HEK293 (cell line): Measurements from ENCODE around the gene TEX47.

ENCODE experiments used
- CTCF ChIP-seq: fragments of 450-650 bp; formaldehyde crosslinking; IDR thresholded peaks from 2 replicates; pipeline ENCODE4 v1.5.1; 2016; ENCODE audit warnings: missing biosample characterization, missing genetic modification characterization
- KLF8 ChIP-seq: fragments of 450-650 bp; formaldehyde crosslinking; IDR thresholded peaks from 2 replicates; pipeline ENCODE4 v1.5.1; 2016; ENCODE audit warnings: missing biosample characterization, missing genetic modification characterization
- MZF1 ChIP-seq: fragments of 450-650 bp; formaldehyde crosslinking; IDR thresholded peaks from 2 replicates; pipeline ENCODE4 v1.5.1; 2017; ENCODE audit warnings: missing biosample characterization, missing genetic modification characterization, borderline replicate concordance
- ZNF280C ChIP-seq: fragments of 450-650 bp; formaldehyde crosslinking; IDR thresholded peaks from 2 replicates; pipeline ENCODE4 v1.5.1; 2016; ENCODE audit warnings: missing biosample characterization, missing genetic modification characterization
- ZNF654 ChIP-seq: fragments of 450-650 bp; formaldehyde crosslinking; IDR thresholded peaks from 2 replicates; pipeline ENCODE4 v1.5.1; 2016; ENCODE audit warnings: low read depth, missing biosample characterization, missing genetic modification characterization
- ZNF785 ChIP-seq: fragments of 450-650 bp; formaldehyde crosslinking; IDR thresholded peaks from 2 replicates; pipeline ENCODE4 v1.5.1; 2016; ENCODE audit warnings: missing biosample characterization, missing genetic modification characterization
- ZSCAN30 ChIP-seq: fragments of 450-650 bp; IDR thresholded peaks from 2 replicates; pipeline ENCODE4 v1.5.1; 2018; ENCODE audit warnings: missing biosample characterization, mild to moderate bottlenecking, missing genetic modification characterization, moderate library complexity
- TF ChIP-seq, protein P1 (sequence below): fragments of 450-650 bp; formaldehyde crosslinking; optimal IDR thresholded peaks from 2 replicates; pipeline ENCODE3; 2016; ENCODE audit warnings: missing biosample characterization, mild to moderate bottlenecking, missing genetic modification characterization
- TF ChIP-seq, protein P2 (sequence below): fragments of 450-650 bp; formaldehyde crosslinking; IDR thresholded peaks from 2 replicates; pipeline ENCODE4 v1.5.1; 2016; ENCODE audit warnings: missing biosample characterization, missing genetic modification characterization
- TF ChIP-seq, protein P3 (sequence below): fragments of 450-650 bp; formaldehyde crosslinking; IDR thresholded peaks from 2 replicates; pipeline ENCODE4 v1.5.1; 2016; ENCODE audit warnings: missing biosample characterization, missing genetic modification characterization

GRCh38 chr7:88758381-88759229 lies 36.9 kb downstream of the TEX47 start:
- TF ChIP-seq, protein P1, sequence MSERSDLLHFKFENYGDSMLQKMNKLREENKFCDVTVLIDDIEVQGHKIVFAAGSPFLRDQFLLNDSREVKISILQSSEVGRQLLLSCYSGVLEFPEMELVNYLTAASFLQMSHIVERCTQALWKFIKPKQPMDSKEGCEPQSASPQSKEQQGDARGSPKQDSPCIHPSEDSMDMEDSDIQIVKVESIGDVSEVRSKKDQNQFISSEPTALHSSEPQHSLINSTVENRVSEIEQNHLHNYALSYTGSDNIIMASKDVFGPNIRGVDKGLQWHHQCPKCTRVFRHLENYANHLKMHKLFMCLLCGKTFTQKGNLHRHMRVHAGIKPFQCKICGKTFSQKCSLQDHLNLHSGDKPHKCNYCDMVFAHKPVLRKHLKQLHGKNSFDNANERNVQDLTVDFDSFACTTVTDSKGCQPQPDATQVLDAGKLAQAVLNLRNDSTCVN (tag by site-specific recombination) = no peak
- TF ChIP-seq KLF8 (tag by site-specific recombination) (no peak), ZNF280C (tag by site-specific recombination) (no peak), CTCF (tag by site-specific recombination) (0 out of 2 replicates have a peak, but pooled peaks have one; percentile 26), ZSCAN30 (no peak), ZNF654 (no peak), ZNF785 (tag by site-specific recombination) (no peak), MZF1 (tag by site-specific recombination) (no peak)
- TF ChIP-seq, protein P2, sequence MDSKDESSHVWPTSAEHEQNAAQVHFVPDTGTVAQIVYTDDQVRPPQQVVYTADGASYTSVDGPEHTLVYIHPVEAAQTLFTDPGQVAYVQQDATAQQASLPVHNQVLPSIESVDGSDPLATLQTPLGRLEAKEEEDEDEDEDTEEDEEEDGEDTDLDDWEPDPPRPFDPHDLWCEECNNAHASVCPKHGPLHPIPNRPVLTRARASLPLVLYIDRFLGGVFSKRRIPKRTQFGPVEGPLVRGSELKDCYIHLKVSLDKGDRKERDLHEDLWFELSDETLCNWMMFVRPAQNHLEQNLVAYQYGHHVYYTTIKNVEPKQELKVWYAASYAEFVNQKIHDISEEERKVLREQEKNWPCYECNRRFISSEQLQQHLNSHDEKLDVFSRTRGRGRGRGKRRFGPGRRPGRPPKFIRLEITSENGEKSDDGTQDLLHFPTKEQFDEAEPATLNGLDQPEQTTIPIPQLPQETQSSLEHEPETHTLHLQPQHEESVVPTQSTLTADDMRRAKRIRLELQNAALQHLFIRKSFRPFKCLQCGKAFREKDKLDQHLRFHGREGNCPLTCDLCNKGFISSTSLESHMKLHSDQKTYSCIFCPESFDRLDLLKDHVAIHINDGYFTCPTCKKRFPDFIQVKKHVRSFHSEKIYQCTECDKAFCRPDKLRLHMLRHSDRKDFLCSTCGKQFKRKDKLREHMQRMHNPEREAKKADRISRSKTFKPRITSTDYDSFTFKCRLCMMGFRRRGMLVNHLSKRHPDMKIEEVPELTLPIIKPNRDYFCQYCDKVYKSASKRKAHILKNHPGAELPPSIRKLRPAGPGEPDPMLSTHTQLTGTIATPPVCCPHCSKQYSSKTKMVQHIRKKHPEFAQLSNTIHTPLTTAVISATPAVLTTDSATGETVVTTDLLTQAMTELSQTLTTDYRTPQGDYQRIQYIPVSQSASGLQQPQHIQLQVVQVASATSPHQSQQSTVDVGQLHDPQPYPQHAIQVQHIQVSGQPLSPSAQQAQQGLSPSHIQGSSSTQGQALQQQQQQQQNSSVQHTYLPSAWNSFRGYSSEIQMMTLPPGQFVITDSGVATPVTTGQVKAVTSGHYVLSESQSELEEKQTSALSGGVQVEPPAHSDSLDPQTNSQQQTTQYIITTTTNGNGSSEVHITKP (tag by site-specific recombination) = peak; percentile 78
- TF ChIP-seq, protein P3, sequence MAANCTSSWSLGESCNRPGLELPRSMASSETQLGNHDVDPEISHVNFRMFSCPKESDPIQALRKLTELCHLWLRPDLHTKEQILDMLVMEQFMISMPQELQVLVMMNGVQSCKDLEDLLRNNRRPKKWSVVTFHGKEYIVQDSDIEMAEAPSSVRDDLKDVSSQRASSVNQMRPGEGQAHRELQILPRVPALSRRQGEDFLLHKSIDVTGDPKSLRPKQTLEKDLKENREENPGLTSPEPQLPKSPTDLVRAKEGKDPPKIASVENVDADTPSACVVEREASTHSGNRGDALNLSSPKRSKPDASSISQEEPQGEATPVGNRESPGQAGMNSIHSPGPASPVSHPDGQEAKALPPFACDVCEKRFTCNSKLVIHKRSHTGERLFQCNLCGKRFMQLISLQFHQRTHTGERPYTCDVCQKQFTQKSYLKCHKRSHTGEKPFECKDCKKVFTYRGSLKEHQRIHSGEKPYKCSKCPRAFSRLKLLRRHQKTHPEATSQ (tag by site-specific recombination) = no peak
